Measurements from ENCODE around the gene ZAR1. TPM values are rescaled to one million over a fixed set of nuclear protein-coding genes. Genes with fewer than 3 reads are reported as not detected.

ZAR1 gene
- total and polyA plus RNA-seq, 2 experiments from 2014 or later = not detected

GRCh38 chr4:48461000-48461399 lies 29.1 kb upstream of the ZAR1 start:
- DNase-seq (ENCODE audit: low spot score) = no peak
- H2AFZ ChIP-seq = no peak overlapping the region

GRCh38 chr4:48462363-48462762 lies 27.7 kb upstream of the ZAR1 start:
- no peaks in the 10 kb centered on the region for H3K9me2 ChIP-seq (replicated peaks; ENCODE audit: insufficient read depth)
- no peaks in the 10 kb centered on the region for H3K36me3 ChIP-seq (replicated peaks; ENCODE audit: insufficient read depth, low read depth)
- no peaks in the 10 kb centered on the region for H3K27me3 ChIP-seq
- no peak for TF ChIP-seq CTCF (IDR thresholded peaks at IDR 0.05; ENCODE audit: poor library complexity)
- no peak for TF ChIP-seq EZH2phosphoT487 (IDR thresholded peaks at IDR 0.05; ENCODE audit: low read depth, severe bottlenecking, unreplicated experiment)
- TF ChIP-seq EZH2 (IDR thresholded peaks at IDR 0.05; ENCODE audit: borderline replicate concordance) = no peak
- H4K20me1 ChIP-seq (ENCODE audit: insufficient read depth, poor library complexity, severe bottlenecking) = no peaks in the 10 kb centered on the region
- no peak overlapping the region for H3K4me3 ChIP-seq
- 45% methylated on average over 5 of the region's 5 CpGs for WGBS (ENCODE audit: low lambda C conversion rate, missing lambda C conversion rate)
- H3K27ac ChIP-seq = no peak overlapping the region
- H3K4me1 ChIP-seq (ENCODE audit: insufficient read depth) = no peaks in the 10 kb centered on the region
- no peaks in the 10 kb centered on the region for H3K9me3 ChIP-seq (ENCODE audit: low read depth)
- no peak overlapping the region for H3K4me2 ChIP-seq
- no peak for DNase-seq (ENCODE audit: low spot score)
- H2AFZ ChIP-seq = no peak overlapping the region
- H3K79me2 ChIP-seq = no peaks in the 10 kb centered on the region

More at GRCh38 chr4:48461000-48461399, 29.1 kb upstream of the ZAR1 start:
- Histone ChIP-seq H3K27me3 (no peaks in the 10 kb centered on the region), H3K9me2 (replicated peaks; ENCODE audit: insufficient read depth) (no peaks in the 10 kb centered on the region), H3K79me2 (no peaks in the 10 kb centered on the region), H3K9me3 (ENCODE audit: low read depth) (no peaks in the 10 kb centered on the region), H3K27ac (no peak overlapping the region), H3K4me3 (no peak overlapping the region), H3K4me2 (no peak overlapping the region), H4K20me1 (ENCODE audit: insufficient read depth, poor library complexity, severe bottlenecking) (no peaks in the 10 kb centered on the region), H3K4me1 (ENCODE audit: insufficient read depth) (no peaks in the 10 kb centered on the region), H3K36me3 (replicated peaks; ENCODE audit: insufficient read depth, low read depth) (no peaks in the 10 kb centered on the region)
- TF ChIP-seq EZH2 (IDR thresholded peaks at IDR 0.05; ENCODE audit: borderline replicate concordance) = no peak
- no peak for TF ChIP-seq EZH2phosphoT487 (IDR thresholded peaks at IDR 0.05; ENCODE audit: low read depth, severe bottlenecking, unreplicated experiment)
- TF ChIP-seq CTCF (IDR thresholded peaks at IDR 0.05; ENCODE audit: poor library complexity) = no peak

GRCh38 chr4:48467442-48467841 lies 22.6 kb upstream of the ZAR1 start:
- Histone ChIP-seq H3K9me3 (ENCODE audit: low read depth) (no peaks in the 10 kb centered on the region), H3K79me2 (no peaks in the 10 kb centered on the region), H3K27ac (no peak overlapping the region), H4K20me1 (ENCODE audit: insufficient read depth, poor library complexity, severe bottlenecking) (no peaks in the 10 kb centered on the region), H3K4me1 (ENCODE audit: insufficient read depth) (no peaks in the 10 kb centered on the region), H3K4me2 (no peak overlapping the region), H2AFZ (no peak overlapping the region), H3K36me3 (replicated peaks; ENCODE audit: insufficient read depth, low read depth) (no peaks in the 10 kb centered on the region), H3K9me2 (replicated peaks; ENCODE audit: insufficient read depth) (no peaks in the 10 kb centered on the region), H3K4me3 (no peak overlapping the region), H3K27me3 (no peaks in the 10 kb centered on the region)
- WGBS (ENCODE audit: low lambda C conversion rate, missing lambda C conversion rate) = 87% methylated on average over 2 of the region's 2 CpGs
- no peak for DNase-seq (ENCODE audit: low spot score)
- no peak for TF ChIP-seq CTCF (IDR thresholded peaks at IDR 0.05; ENCODE audit: poor library complexity)
- no peak for TF ChIP-seq EZH2 (IDR thresholded peaks at IDR 0.05; ENCODE audit: borderline replicate concordance)

- H3K36me3 ChIP-seq (replicated peaks; ENCODE audit: insufficient read depth, low read depth) = no peaks in the 10 kb centered on the region
- no peaks in the 10 kb centered on the region for H3K79me2 ChIP-seq
- no peak overlapping the region for H3K4me3 ChIP-seq
- H3K27ac ChIP-seq = no peak overlapping the region
- WGBS (ENCODE audit: low lambda C conversion rate, missing lambda C conversion rate) = 89% methylated on average over 4 of the region's 5 CpGs
- TF ChIP-seq CTCF (IDR thresholded peaks at IDR 0.05; ENCODE audit: poor library complexity) (no peak), EZH2 (IDR thresholded peaks at IDR 0.05; ENCODE audit: borderline replicate concordance) (no peak), EZH2phosphoT487 (IDR thresholded peaks at IDR 0.05; ENCODE audit: low read depth, severe bottlenecking, unreplicated experiment) (no peak)
- H3K4me2 ChIP-seq = no peak overlapping the region
- no peaks in the 10 kb centered on the region for H4K20me1 ChIP-seq (ENCODE audit: insufficient read depth, poor library complexity, severe bottlenecking)
- no peaks in the 10 kb centered on the region for H3K27me3 ChIP-seq
- no peaks in the 10 kb centered on the region for H3K9me3 ChIP-seq (ENCODE audit: low read depth)
- H2AFZ ChIP-seq = no peak overlapping the region
- no peaks in the 10 kb centered on the region for H3K4me1 ChIP-seq (ENCODE audit: insufficient read depth)
- no peak for DNase-seq (ENCODE audit: low spot score)
- no peaks in the 10 kb centered on the region for H3K9me2 ChIP-seq (replicated peaks; ENCODE audit: insufficient read depth)
Observed at GRCh38 chr4:48467891-48468290, 22.2 kb upstream of the ZAR1 start.

Measured in hepatocyte (in vitro differentiated cells).